Upper lobe of left lung (tissue), 6 donors: ENCODE measurements around the gene MEAK7. TPM values are rescaled to one million over a fixed set of nuclear protein-coding genes. Genes with fewer than 3 reads are reported as not detected.

Experiments
- ATAC-seq, 2 donors: fragments of 200-7000 bp; cut with Tn5 transposase; one replicate each; pipeline ENCODE4 v1.9.1; 2022; ENCODE audit warnings: mild to moderate bottlenecking in 2 of 2, moderate library complexity in 2 of 2; ENCODE audit not compliant: low FRiP score in 2 of 2
- DNase-seq, 2 donors: peaks; one replicate each; pipeline ENCODE4 v3.0.0-alpha.2; 2019 to 2020
- H3K27ac ChIP-seq, 4 donors: fragments of 200-600 bp; sonication (generic); one replicate each; pipeline ENCODE4 v1.5.1; 2016 to 2019
- H3K27me3 ChIP-seq, 4 donors: fragments of 200-600 bp; sonication (generic); one replicate each; pipeline ENCODE4 v1.5.1; 2017 to 2019
- H3K36me3 ChIP-seq, 4 donors: fragments of 200-600 bp; sonication (generic); one replicate each; pipeline ENCODE4 v1.5.1; 2016 to 2019
- H3K4me1 ChIP-seq, 4 donors: fragments of 200-600 bp; sonication (generic); one replicate each; pipeline ENCODE4 v1.5.1; 2018 to 2019
- H3K4me3 ChIP-seq, 4 donors: fragments of 200-600 bp; sonication (generic); one replicate each; pipeline ENCODE4 v1.5.1; 2017 to 2019; ENCODE audit warnings: mild to moderate bottlenecking in 2 of 4, moderate library complexity in 1 of 4
- H3K9me3 ChIP-seq, 4 donors: fragments of 200-600 bp; sonication (generic); one replicate each; pipeline ENCODE4 v1.5.1; 2018 to 2019
- EP300 ChIP-seq, 4 donors: sonication (generic); formaldehyde crosslinking; IDR thresholded peaks; one replicate each; pipeline ENCODE4 v1.5.1; 2017; ENCODE audit warnings: antibody characterized with exemption in 4 of 4, control low read depth in 2 of 4
- POLR2A ChIP-seq, 4 donors: fragments of 450-650 bp; IDR thresholded peaks; one replicate each; pipeline ENCODE4 v1.5.1; 2016 to 2017; ENCODE audit warnings: antibody characterized with exemption in 4 of 4, mild to moderate bottlenecking in 2 of 4
- POLR2AphosphoS5 ChIP-seq, 2 donors: sonication (generic); formaldehyde crosslinking; IDR thresholded peaks; one replicate each; pipeline ENCODE4 v1.5.1; 2017; ENCODE audit warnings: antibody characterized with exemption in 2 of 2
- WGBS, 2 donors: methylation state at CpG; one replicate each; pipeline ENCODE4 v1.1.5; 2017 to 2018; 5-methylcytosine and 5-hydroxymethylcytosine counted together
- total RNA-seq, 6 donors: library from RNA; depleted of rRNA in 4 of 6; stranded (reverse); fragments of >200 nt in 4 of 6; gene quantifications; one replicate each; pipeline versions ENCODE4 v1.1.0 to v1.2.1, GENCODE V29; 2016 to 2021
- TF ChIP-seq, protein P1 (sequence below), 6 experiments: fragments of 450-650 bp in 4 of 6; fragments of 200-600 bp in 2 of 6; sonication (generic) in 2 of 6; IDR thresholded peaks; one replicate each; pipeline ENCODE4 v1.5.1; 2016 to 2019; ENCODE audit warnings: antibody characterized with exemption in 6 of 6
- donor health status: DM: no; HTN: no; CAD: no; lungs with moderate emphysema.
- donor health status: DM: no; HTN: yes; CAD: no; lungs with severe emphysema.

MEAK7 gene
- total RNA-seq, 6 donors from 2014 or later: 8.5 to 32.8 (median 12.2) TPM

DNA sequence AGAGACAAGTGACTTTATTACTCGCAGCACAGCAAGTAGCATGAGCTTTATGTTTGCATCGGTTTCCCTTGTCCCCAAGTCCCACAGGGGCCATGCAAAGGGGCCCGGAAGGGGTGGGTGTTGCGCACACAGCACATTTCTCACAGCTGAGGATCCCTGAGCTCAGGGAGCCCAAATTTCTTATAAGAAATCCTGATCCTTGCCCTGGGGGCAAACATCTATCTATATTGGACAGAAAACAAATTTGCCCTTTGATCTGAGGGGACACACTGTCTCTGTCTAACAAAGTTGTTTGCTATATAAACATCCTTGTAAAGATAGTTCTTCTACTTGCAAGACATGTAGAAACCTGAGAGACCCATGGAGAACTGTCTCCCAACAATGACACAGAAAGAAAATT, 35.7 kb upstream of the MEAK7 start:
- Histone ChIP-seq H3K27ac (no peak overlapping the region), H3K4me3 (no peak overlapping the region), H3K9me3 (no peaks in the 10 kb centered on the region), H3K27me3 (no peaks in the 10 kb centered on the region), H3K36me3 (no peaks in the 10 kb centered on the region), H3K4me1 (peaks cover 0 to 6% (median 0%) of the 10 kb centered on the region in 4 donors)
- TF ChIP-seq POLR2AphosphoS5 (IDR thresholded peaks at IDR 0.05) (no peak), EP300 (IDR thresholded peaks at IDR 0.05) (no peak), POLR2A (IDR thresholded peaks at IDR 0.05) (no peak)
- TF ChIP-seq, protein P1, sequence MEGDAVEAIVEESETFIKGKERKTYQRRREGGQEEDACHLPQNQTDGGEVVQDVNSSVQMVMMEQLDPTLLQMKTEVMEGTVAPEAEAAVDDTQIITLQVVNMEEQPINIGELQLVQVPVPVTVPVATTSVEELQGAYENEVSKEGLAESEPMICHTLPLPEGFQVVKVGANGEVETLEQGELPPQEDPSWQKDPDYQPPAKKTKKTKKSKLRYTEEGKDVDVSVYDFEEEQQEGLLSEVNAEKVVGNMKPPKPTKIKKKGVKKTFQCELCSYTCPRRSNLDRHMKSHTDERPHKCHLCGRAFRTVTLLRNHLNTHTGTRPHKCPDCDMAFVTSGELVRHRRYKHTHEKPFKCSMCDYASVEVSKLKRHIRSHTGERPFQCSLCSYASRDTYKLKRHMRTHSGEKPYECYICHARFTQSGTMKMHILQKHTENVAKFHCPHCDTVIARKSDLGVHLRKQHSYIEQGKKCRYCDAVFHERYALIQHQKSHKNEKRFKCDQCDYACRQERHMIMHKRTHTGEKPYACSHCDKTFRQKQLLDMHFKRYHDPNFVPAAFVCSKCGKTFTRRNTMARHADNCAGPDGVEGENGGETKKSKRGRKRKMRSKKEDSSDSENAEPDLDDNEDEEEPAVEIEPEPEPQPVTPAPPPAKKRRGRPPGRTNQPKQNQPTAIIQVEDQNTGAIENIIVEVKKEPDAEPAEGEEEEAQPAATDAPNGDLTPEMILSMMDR (IDR thresholded peaks at IDR 0.05): no peak
- ATAC-seq (no peak), DNase-seq (no peak)
- 95 to 97% methylated on average over 4 of the region's 4 CpGs for WGBS, 2 donors

DNA sequence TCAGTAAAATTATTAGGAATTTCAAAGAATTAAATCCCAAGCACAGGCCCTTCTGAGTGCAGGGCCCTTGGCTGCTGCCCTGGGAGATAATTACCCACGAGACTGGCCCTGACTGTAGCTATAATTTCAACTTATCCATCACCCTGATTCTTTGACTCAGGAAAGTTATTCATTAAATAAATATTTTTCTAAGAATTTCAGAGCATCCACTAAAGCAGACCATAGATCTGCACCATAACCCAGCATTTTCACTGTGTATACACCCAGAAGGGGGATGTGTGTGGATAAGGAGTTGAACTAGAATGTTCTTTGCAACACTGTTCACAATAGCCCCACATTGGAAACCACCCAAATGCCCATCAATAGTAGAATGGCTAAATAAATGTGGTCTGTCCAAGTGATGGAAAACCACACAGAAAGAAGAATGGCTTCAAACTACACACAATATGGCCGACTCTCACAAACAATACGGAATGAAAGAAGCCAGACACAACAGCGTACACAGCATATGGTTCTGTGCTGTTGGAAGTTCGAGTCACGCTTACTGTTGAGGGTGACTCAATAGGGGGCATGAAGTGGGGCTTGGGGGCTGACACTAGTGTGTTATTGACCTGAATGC, 33.9 kb upstream of the MEAK7 start:
- no peaks in the 10 kb centered on the region for H3K36me3 ChIP-seq
- no peaks in the 10 kb centered on the region for H3K9me3 ChIP-seq
- TF ChIP-seq POLR2AphosphoS5 (IDR thresholded peaks at IDR 0.05) (no peak), POLR2A (IDR thresholded peaks at IDR 0.05) (no peak), EP300 (IDR thresholded peaks at IDR 0.05) (no peak)
- TF ChIP-seq, protein P1 (IDR thresholded peaks at IDR 0.05): no peak
- H3K4me1 ChIP-seq: peaks cover 3 to 6% (median 4%) of the 10 kb centered on the region in 4 donors
- DNase-seq (no peak), ATAC-seq (no peak)
- H3K27ac ChIP-seq: peak overlapping the region in 2 of 4 donors; percentile 37 to 74
- no peaks in the 10 kb centered on the region for H3K27me3 ChIP-seq
- H3K4me3 ChIP-seq: no peak overlapping the region
- WGBS, 2 donors: 95 to 97% methylated on average over 6 of the region's 6 CpGs

DNA sequence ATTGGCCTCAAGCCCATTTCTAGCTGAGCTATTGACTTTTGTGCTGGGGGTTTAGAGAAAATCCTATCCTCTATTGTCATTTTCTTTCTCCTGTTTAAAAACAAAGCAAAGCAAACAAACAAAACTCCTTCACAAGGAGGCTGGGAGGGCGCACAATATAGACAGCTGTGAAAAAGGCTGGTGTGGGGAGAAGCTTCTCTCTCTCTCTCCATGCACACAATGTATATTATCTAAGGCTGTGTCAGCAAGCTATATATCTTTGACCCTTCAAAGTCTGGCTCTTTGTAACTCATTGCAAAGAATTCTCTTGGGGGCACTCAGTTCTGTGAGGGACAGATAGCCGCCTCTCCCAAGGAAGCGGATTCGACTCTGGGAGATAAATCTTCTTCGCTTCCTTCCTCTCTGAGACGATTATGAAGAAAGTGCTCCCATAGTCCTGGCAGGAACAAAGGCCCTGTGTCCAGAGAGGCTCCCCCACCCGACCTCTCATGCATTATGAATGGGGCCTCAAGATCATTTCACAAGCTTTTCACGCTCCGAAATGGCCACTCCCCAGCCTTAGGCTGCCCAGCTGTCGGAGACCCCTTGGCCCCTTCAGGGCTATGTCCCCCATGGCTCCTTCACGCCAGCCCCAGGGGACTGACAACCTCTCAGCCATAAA, 33.2 kb upstream of the MEAK7 start:
- Histone ChIP-seq H3K27me3 (no peaks in the 10 kb centered on the region), H3K4me1 (peaks cover 10 to 12% (median 11%) of the 10 kb centered on the region in 4 donors), H3K9me3 (no peaks in the 10 kb centered on the region), H3K27ac (peak overlapping the region; percentile 13 to 74 (median 32)), H3K4me3 (no peak overlapping the region), H3K36me3 (no peaks in the 10 kb centered on the region)
- WGBS, 2 donors: 60 to 72% methylated on average over 8 to 11 of the region's 11 CpGs
- TF ChIP-seq, protein P1 (IDR thresholded peaks at IDR 0.05): no peak
- TF ChIP-seq EP300 (IDR thresholded peaks at IDR 0.05): no peak
- no peak for TF ChIP-seq POLR2AphosphoS5 (IDR thresholded peaks at IDR 0.05)
- no peak for TF ChIP-seq POLR2A (IDR thresholded peaks at IDR 0.05)
- ATAC-seq: no peak
- no peak for DNase-seq

DNA sequence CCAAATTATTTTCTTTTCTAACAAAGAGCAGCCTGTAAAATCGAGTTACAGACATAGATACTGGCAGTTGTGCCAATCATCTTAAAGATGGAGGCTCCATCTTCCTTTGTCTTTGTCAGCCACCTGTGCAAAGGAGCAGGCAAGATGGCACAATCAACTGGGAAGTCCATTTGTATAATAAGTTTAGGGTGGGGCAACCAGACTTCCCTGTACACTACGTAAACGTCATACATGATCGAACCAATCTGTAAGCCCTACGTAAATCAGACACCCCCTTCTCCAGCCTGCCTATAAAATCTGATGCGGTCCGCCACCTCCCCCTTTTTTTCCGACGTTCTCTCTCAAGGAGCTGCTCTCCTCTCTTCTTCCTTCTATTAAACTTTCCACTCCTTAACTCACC, 31.4 kb upstream of the MEAK7 start:
- DNase-seq: no peak
- Histone ChIP-seq H3K36me3 (no peaks in the 10 kb centered on the region), H3K27ac (no peak overlapping the region), H3K9me3 (no peaks in the 10 kb centered on the region), H3K4me3 (no peak overlapping the region), H3K4me1 (peaks cover 22 to 27% (median 23%) of the 10 kb centered on the region in 4 donors), H3K27me3 (no peaks in the 10 kb centered on the region)
- no peak for ATAC-seq
- TF ChIP-seq, protein P1 (IDR thresholded peaks at IDR 0.05): no peak
- no peak for TF ChIP-seq POLR2AphosphoS5 (IDR thresholded peaks at IDR 0.05)
- no peak for TF ChIP-seq POLR2A (IDR thresholded peaks at IDR 0.05)
- no peak for TF ChIP-seq EP300 (IDR thresholded peaks at IDR 0.05)
- WGBS, 2 donors: 91 to 92% methylated on average over 9 of the region's 9 CpGs
